ENCODE data around the gene ROBO2. TPM values are rescaled to one million over a fixed set of nuclear protein-coding genes. Genes with fewer than 3 reads are reported as not detected.

Gene ROBO2
- polyA plus RNA-seq, 3 donors from 2014 or later: not detected

DNA sequence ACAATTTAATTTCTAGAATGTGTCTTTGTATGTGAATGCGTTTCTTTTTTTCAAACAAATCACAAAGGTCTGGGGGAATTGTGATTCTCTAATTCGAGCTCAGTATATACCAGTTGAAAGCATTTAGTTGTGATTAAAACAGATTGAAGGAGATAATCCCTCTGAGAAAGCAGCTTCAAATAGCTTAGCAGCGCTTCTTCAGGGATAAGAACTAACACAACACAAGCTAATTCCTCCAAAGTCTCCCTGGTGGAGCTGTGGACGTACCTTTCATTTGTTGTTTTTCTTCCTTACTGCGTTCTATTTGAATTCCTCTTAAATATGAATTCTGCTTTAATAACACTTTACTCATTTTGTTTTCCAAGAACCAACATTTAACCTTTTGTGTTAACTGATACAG is 286.7 kb downstream of the ROBO2 start:
- H3K4me3 Mint-ChIP-seq: no peak overlapping the region
- no peak for DNase-seq
- H3K27me3 Mint-ChIP-seq (ENCODE audit: low read depth in 3 of 3): no peaks in the 10 kb centered on the region
- peaks cover 0 to 18% (median 8%) of the 10 kb centered on the region in 6 donors for H3K9me3 Mint-ChIP-seq
- H3K4me1 Mint-ChIP-seq: no peaks in the 10 kb centered on the region
- H3K36me3 Mint-ChIP-seq: no peaks in the 10 kb centered on the region
- H3K27ac Mint-ChIP-seq: no peak overlapping the region

GRCh38 chr3:77328690-77329089 is 288.8 kb downstream of the ROBO2 start:
- Mint-ChIP-seq H3K27me3 (ENCODE audit: low read depth in 3 of 3) (no peaks in the 10 kb centered on the region), H3K4me1 (no peaks in the 10 kb centered on the region), H3K4me3 (no peak overlapping the region), H3K9me3 (peaks cover 0 to 21% (median 8%) of the 10 kb centered on the region in 6 donors), H3K36me3 (no peaks in the 10 kb centered on the region), H3K27ac (no peak overlapping the region)
- no peak for DNase-seq

DNA sequence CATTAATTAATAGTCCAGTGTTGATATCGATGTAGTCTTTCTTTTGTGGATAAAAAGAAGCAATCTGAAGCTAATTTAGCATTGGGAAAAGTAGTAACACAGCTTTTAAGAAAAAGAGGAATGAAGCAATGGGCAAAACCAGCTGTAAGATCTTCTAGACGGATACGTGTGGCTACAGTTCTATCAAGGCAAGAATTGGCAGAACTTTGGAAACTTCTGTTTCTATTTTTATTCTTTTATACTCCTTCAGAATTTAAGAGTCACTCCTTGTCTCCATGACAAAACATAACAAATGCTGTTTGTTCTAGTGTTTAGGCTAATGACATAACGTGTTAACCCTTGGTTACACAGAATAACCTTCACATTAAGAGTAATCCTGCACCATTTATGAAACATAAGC is 289.2 kb downstream of the ROBO2 start:
- Mint-ChIP-seq H3K27ac (no peak overlapping the region), H3K4me1 (no peaks in the 10 kb centered on the region), H3K36me3 (no peaks in the 10 kb centered on the region), H3K4me3 (no peak overlapping the region), H3K9me3 (peaks cover 0 to 25% (median 8%) of the 10 kb centered on the region in 6 donors), H3K27me3 (ENCODE audit: low read depth in 3 of 3) (no peaks in the 10 kb centered on the region)
- DNase-seq: no peak

DNA sequence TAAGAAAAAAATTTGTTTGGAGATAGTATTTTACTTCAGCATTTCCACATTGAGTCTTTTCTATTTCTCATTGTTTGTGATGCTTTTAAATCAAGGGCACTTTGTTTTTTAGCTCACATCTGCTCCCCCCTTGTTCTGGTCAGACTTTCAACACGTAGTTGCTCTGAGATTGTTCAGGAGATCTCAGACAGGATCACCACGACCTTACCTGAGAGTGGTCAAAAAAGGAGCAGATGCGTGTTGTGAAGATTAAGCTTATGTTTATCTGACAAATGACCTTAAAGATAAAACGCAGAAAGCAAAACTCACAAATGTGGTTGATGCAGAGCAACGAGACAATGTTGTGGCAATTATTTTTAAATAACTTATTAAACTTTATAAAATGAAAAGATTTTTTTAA is 298.3 kb downstream of the ROBO2 start:
- Mint-ChIP-seq H3K4me1 (no peaks in the 10 kb centered on the region), H3K9me3 (peaks cover 2 to 49% (median 6%) of the 10 kb centered on the region in 6 donors), H3K36me3 (peaks cover 0 to 3% (median 0%) of the 10 kb centered on the region in 3 donors), H3K4me3 (no peak overlapping the region), H3K27me3 (ENCODE audit: low read depth in 3 of 3) (no peaks in the 10 kb centered on the region), H3K27ac (no peak overlapping the region)
- no peak for DNase-seq

DNA sequence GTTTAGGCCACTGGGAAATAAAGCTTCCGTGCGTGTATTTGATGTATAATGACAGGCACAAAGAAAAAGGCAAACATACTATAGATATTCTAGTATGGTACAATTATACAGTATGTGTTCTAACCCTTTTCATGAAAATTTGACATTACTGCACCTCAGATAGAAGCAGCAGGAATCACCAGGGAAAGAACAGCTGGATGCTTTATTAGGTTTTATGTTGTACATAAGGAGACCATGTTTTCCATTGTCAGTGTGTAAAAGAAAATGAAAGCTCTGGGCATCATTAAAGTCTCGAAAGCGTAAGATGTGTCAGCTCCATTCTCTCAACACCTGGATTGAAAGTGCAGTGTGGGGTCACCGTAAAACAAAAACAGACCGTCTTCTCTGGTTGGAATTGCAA is 302.1 kb downstream of the ROBO2 start:
- DNase-seq: no peak
- Mint-ChIP-seq H3K27me3 (ENCODE audit: low read depth in 3 of 3) (no peaks in the 10 kb centered on the region), H3K9me3 (peaks cover 5 to 37% (median 12%) of the 10 kb centered on the region in 6 donors), H3K27ac (no peak overlapping the region), H3K4me3 (no peak overlapping the region), H3K4me1 (no peaks in the 10 kb centered on the region), H3K36me3 (no peaks in the 10 kb centered on the region)

- Mint-ChIP-seq H3K27ac (no peak overlapping the region), H3K4me1 (no peaks in the 10 kb centered on the region), H3K4me3 (no peak overlapping the region), H3K27me3 (ENCODE audit: low read depth in 3 of 3) (no peaks in the 10 kb centered on the region), H3K36me3 (no peaks in the 10 kb centered on the region), H3K9me3 (peaks cover 5 to 43% (median 13%) of the 10 kb centered on the region in 6 donors)
- no peak for DNase-seq
Measured at GRCh38 chr3:77342688-77343087, 302.8 kb downstream of the ROBO2 start.

DNA sequence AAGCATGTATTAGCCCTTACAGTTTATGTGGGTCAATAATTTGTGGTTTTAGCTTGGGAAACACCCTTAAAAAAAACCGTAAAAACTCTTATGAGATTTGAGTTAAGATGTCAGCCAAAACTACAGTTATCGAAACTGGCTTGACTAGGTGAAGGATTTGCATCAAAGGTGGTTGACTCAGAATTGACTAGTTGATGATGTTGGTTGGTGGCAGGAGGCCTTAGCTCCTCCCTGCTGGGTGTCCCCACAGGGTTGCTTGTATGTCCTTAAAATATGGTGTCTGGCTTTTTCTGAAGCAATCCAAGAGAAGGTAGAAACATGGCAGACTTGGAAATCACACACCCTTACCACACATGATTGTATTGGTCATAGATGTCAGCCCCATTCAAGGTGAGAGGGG is 305.1 kb downstream of the ROBO2 start:
- Mint-ChIP-seq H3K27me3 (ENCODE audit: low read depth in 3 of 3) (no peaks in the 10 kb centered on the region), H3K4me1 (no peaks in the 10 kb centered on the region), H3K27ac (no peak overlapping the region), H3K4me3 (no peak overlapping the region), H3K9me3 (peaks cover 9 to 47% (median 17%) of the 10 kb centered on the region in 6 donors), H3K36me3 (no peaks in the 10 kb centered on the region)
- no peak for DNase-seq

DNA sequence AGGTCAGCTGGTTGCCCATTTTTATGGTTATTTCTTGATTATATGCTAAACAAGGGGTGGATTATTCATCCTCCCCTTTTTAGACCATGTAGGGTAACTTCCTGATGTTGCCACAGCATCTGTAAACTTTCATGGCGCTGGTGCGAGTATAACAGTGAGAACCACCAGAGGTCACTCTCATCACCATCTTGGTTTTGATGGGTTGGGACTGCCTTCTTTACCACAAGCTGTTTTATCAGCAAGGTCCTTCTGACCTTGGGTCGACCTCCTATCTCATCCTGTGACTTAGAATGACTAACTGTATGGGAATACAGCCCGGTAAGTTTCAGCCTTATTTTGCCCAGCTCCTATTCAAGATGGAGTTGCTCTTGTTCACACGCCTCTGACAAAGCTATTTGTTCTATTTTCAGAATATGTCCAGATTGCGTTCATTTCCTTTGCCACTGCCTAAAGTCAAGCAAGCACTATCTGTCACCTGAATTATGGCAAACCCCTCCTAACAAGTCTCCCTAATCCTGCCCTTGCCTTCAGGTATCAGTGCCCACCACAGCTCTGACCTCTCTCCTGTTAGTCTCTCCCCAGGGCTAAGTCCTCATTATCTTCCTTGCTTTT is 308.5 kb downstream of the ROBO2 start:
- H3K9me3 Mint-ChIP-seq: peaks cover 15 to 47% (median 24%) of the 10 kb centered on the region in 6 donors
- no peaks in the 10 kb centered on the region for H3K4me1 Mint-ChIP-seq
- H3K27ac Mint-ChIP-seq: no peak overlapping the region
- DNase-seq: no peak
- H3K27me3 Mint-ChIP-seq (ENCODE audit: low read depth in 3 of 3): peaks cover 0 to 2% (median 0%) of the 10 kb centered on the region in 3 donors
- H3K36me3 Mint-ChIP-seq: no peaks in the 10 kb centered on the region
- H3K4me3 Mint-ChIP-seq: no peak overlapping the region

GRCh38 chr3:77354958-77355357 is 315.1 kb downstream of the ROBO2 start:
- Mint-ChIP-seq H3K27ac (no peak overlapping the region), H3K36me3 (no peaks in the 10 kb centered on the region), H3K4me3 (no peak overlapping the region), H3K27me3 (ENCODE audit: low read depth in 3 of 3) (peaks cover 0 to 3% (median 3%) of the 10 kb centered on the region in 3 donors), H3K9me3 (peaks cover 17 to 40% (median 27%) of the 10 kb centered on the region in 6 donors), H3K4me1 (no peaks in the 10 kb centered on the region)
- no peak for DNase-seq

DNA sequence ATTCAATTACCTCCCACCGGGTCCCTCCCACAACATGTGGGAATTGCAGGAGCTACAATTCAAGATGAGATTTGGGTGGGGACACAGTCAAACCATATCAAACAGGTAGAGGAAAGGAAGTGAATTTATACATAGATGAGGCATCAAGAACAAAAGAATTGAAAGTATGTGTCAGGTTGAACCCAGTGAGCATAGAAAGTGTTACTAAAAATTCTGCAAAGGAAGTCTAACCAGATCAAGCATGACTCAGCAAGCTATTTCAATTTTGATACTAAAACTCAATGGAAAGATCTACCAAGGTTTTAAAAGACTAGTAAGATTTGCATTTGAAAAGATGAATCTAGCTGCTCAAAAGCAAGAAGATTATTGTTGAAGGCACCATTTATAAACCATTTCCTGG is 323.0 kb downstream of the ROBO2 start:
- H3K27ac Mint-ChIP-seq: no peak overlapping the region
- H3K9me3 Mint-ChIP-seq: peaks cover 9 to 50% (median 24%) of the 10 kb centered on the region in 6 donors
- H3K27me3 Mint-ChIP-seq (ENCODE audit: low read depth in 3 of 3): peaks cover 0 to 1% (median 0%) of the 10 kb centered on the region in 3 donors
- H3K4me1 Mint-ChIP-seq: no peaks in the 10 kb centered on the region
- DNase-seq: no peak
- H3K36me3 Mint-ChIP-seq: no peaks in the 10 kb centered on the region
- no peak overlapping the region for H3K4me3 Mint-ChIP-seq

DNA sequence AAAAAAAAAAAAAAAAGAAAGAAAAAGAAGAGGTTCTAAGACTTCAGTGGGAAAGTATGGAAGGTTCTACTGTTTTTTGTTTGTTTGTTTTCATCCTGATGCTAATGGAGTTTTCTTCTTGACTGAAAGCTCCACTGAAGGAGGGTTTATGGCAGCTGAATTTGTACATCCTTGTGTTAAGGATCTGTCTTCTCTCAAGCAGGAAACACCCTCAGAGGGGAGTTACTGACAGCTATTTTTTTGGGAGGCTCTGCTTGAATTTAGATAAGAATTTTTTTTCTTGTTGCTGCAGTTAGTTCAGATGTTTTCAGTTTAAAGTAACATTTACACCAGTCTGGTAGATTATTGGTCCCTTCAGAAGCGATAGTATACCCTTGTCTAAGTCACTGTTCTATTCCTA is 325.3 kb downstream of the ROBO2 start:
- H3K4me1 Mint-ChIP-seq: no peaks in the 10 kb centered on the region
- no peak overlapping the region for H3K4me3 Mint-ChIP-seq
- no peaks in the 10 kb centered on the region for H3K27me3 Mint-ChIP-seq (ENCODE audit: low read depth in 3 of 3)
- peaks cover 7 to 53% (median 19%) of the 10 kb centered on the region in 6 donors for H3K9me3 Mint-ChIP-seq
- H3K27ac Mint-ChIP-seq: no peak overlapping the region
- DNase-seq: no peak
- no peaks in the 10 kb centered on the region for H3K36me3 Mint-ChIP-seq

DNA sequence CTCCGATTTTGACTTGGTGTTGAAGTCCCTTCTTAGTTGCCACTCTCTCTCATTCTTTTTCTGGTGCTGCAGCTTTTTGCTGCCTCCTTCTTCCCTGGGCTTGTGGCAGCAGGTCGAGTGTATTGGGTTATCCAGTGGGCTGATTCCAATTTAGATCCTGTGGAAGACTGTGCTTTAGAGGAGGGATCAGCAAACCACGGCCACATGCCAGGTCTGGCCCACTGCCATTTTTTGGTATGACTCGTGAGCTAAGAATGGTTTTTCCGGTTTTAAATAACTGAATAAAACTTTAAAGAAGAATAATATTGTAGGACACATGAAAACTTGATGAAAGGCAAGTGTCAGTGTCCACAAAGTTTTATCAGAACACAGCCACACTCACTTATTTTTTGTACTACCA is 330.5 kb downstream of the ROBO2 start:
- Mint-ChIP-seq H3K36me3 (no peaks in the 10 kb centered on the region), H3K27me3 (ENCODE audit: low read depth in 3 of 3) (no peaks in the 10 kb centered on the region), H3K27ac (no peak overlapping the region), H3K4me3 (no peak overlapping the region), H3K4me1 (no peaks in the 10 kb centered on the region), H3K9me3 (peaks cover 4 to 38% (median 15%) of the 10 kb centered on the region in 6 donors)
- DNase-seq: no peak

DNA sequence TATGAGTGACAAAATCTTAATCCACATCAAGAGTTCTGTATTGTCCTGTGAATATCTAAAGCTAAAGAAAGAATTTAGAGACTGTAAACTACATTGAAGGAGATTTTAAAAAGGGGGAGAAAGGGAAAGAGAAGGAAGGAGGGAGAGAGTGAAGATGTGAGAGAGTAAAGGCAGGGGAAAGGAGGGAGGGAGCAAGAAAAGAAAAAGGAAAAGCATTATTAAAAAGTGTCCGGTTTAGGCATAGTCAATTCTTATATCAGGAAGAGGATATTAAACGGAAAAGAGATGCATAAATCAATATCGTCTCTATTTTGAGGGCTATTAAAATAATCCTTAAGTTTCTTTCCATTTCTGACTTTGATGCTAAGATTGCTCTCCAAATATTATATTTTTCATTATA is 332.1 kb downstream of the ROBO2 start:
- no peaks in the 10 kb centered on the region for H3K36me3 Mint-ChIP-seq
- DNase-seq: no peak
- H3K9me3 Mint-ChIP-seq: peaks cover 4 to 40% (median 16%) of the 10 kb centered on the region in 6 donors
- H3K27ac Mint-ChIP-seq: no peak overlapping the region
- no peaks in the 10 kb centered on the region for H3K4me1 Mint-ChIP-seq
- H3K4me3 Mint-ChIP-seq: no peak overlapping the region
- no peaks in the 10 kb centered on the region for H3K27me3 Mint-ChIP-seq (ENCODE audit: low read depth in 3 of 3)

DNA sequence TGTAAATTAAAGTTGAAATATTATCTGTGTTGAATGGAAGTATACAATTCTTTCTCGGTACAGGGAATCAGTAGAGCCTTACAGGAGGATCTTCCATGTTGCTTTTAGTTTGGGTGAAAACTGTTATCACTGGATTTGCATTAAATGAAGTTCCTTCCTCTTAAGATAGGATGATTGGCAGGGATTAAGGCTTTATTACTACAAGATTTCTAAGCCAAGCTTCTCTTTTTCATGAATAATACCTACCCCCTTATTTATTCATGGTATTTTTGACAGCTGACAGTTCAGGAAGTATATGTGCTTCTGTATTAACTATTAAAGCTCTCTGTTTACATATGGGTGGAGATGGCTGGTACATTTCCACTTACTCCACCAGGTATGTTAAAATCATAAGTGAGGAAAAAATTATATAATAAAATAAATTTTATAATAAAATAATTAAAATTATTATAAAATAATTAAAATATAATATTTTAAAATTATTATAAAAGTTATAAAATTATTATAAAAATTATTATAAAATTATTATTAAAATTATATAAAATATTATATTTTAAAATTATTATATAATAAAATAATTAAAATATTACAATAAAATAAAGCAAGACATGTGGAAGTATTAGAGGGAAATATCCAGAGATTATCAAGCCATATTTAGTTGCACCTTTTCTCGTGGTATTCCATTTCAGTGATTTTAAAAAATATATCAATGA is 332.9 kb downstream of the ROBO2 start:
- no peak for DNase-seq
- peaks cover 4 to 40% (median 15%) of the 10 kb centered on the region in 6 donors for H3K9me3 Mint-ChIP-seq
- no peak overlapping the region for H3K27ac Mint-ChIP-seq
- no peaks in the 10 kb centered on the region for H3K36me3 Mint-ChIP-seq
- no peaks in the 10 kb centered on the region for H3K4me1 Mint-ChIP-seq
- H3K27me3 Mint-ChIP-seq (ENCODE audit: low read depth in 3 of 3): no peaks in the 10 kb centered on the region
- no peak overlapping the region for H3K4me3 Mint-ChIP-seq

- Mint-ChIP-seq H3K4me3 (no peak overlapping the region), H3K9me3 (peaks cover 4 to 40% (median 15%) of the 10 kb centered on the region in 6 donors), H3K27me3 (ENCODE audit: low read depth in 3 of 3) (no peaks in the 10 kb centered on the region)
Measured at GRCh38 chr3:77373619-77374018, 333.7 kb downstream of the ROBO2 start.

More at GRCh38 chr3:77373619-77374018, 333.7 kb downstream of the ROBO2 start:
- Mint-ChIP-seq H3K27ac (no peak overlapping the region), H3K36me3 (no peaks in the 10 kb centered on the region), H3K4me1 (no peaks in the 10 kb centered on the region)
- no peak for DNase-seq

All from immature natural killer cell (primary cell).